WTC11 (cell line): ENCODE results near the gene STK32B. TPM values are rescaled to one million over a fixed set of nuclear protein-coding genes. Genes with fewer than 3 reads are reported as not detected.

Source experiments
- ATAC-seq: fragments of 200-7000 bp; cut with Tn5 transposase; 2 replicates; pipeline ENCODE4 v1.10.0; 2021; ENCODE audit warnings: mild to moderate bottlenecking, moderate library complexity
- CTCF ChIA-PET: fragments of 300-600 bp; sonication (Branson Sonifier 250); formaldehyde crosslinking; loops from one replicate; lab custom pipeline; 2021; ENCODE audit warnings: antibody characterized with exemption; lab: Charles Lee
- POLR2A ChIA-PET: fragments of 350-600 bp; sonication (Branson Sonifier 250); formaldehyde crosslinking; loops from one replicate; lab custom pipeline; 2021; ENCODE audit warnings: antibody characterized with exemption; lab: Charles Lee
- DNase-seq: peaks from one replicate; pipeline ENCODE4 v3.0.0; 2021; ENCODE audit warnings: low spot score
- H3K27ac Mint-ChIP-seq: 2 replicates; pipeline ENCODE4 v1.8.0; 2021; ENCODE audit warnings: mixed read lengths
- H3K27me3 Mint-ChIP-seq: 2 replicates; pipeline ENCODE4 v1.8.0; 2021; ENCODE audit warnings: low read depth, mild to moderate bottlenecking, moderate library complexity, mixed read lengths
- H3K36me3 Mint-ChIP-seq: 2 replicates; pipeline ENCODE4 v1.8.0; 2021; ENCODE audit warnings: mixed read lengths
- H3K4me1 Mint-ChIP-seq: 2 replicates; pipeline ENCODE4 v1.8.0; 2022; ENCODE audit warnings: mixed read lengths
- H3K4me3 Mint-ChIP-seq: 2 replicates; pipeline ENCODE4 v1.8.0; 2021; ENCODE audit warnings: mild to moderate bottlenecking, moderate library complexity, mixed read lengths
- H3K9me3 Mint-ChIP-seq: 2 replicates; pipeline ENCODE4 v1.8.0; 2021; ENCODE audit warnings: mixed read lengths
- ATF6 ChIP-seq: sonication (generic); formaldehyde crosslinking; IDR thresholded peaks from 2 replicates; pipeline ENCODE4 v1.8.1; 2023; ENCODE audit warnings: mild to moderate bottlenecking, missing genetic modification reagents
- CDX4 ChIP-seq: fragments of 250-450 bp; sonication (Bioruptor Pico); IDR thresholded peaks from 2 replicates; pipeline ENCODE4 v1.9.0; 2021; ENCODE audit warnings: moderate library complexity, mild to moderate bottlenecking, inconsistent platforms, borderline replicate concordance
- CTCF ChIP-seq: fragments of 200-600 bp; IDR thresholded peaks from 2 replicates; pipeline ENCODE4 v1.8.0; 2022; ENCODE audit warnings: antibody characterized with exemption
- ERG ChIP-seq: fragments of 250-450 bp; sonication (Bioruptor Pico); IDR thresholded peaks from 2 replicates; pipeline ENCODE4 v1.8.0; 2021; ENCODE audit warnings: mild to moderate bottlenecking
- HMGA2 ChIP-seq: fragments of 250-450 bp; sonication (Bioruptor Pico); IDR thresholded peaks from 2 replicates; pipeline ENCODE4 v1.4.0; 2021; ENCODE audit warnings: mild to moderate bottlenecking, moderate library complexity
- HMGXB4 ChIP-seq: sonication (generic); formaldehyde crosslinking; IDR thresholded peaks from 2 replicates; pipeline ENCODE4 v1.8.1; 2023; ENCODE audit warnings: mild to moderate bottlenecking, moderate library complexity, missing genetic modification reagents
- IRF1 ChIP-seq: sonication (generic); formaldehyde crosslinking; IDR thresholded peaks from 2 replicates; pipeline ENCODE4 v1.8.0; 2023; ENCODE audit warnings: missing genetic modification reagents
- JAZF1 ChIP-seq: fragments of 250-450 bp; sonication (Bioruptor Pico); IDR thresholded peaks from 2 replicates; pipeline ENCODE4 v1.9.0; 2021; ENCODE audit warnings: moderate library complexity, mild to moderate bottlenecking, inconsistent platforms
- JUN ChIP-seq: sonication (generic); formaldehyde crosslinking; IDR thresholded peaks from 2 replicates; pipeline ENCODE4 v1.8.0; 2023; ENCODE audit warnings: mild to moderate bottlenecking, missing genetic modification reagents
- MXD4 ChIP-seq: fragments of 250-450 bp; sonication (Bioruptor Pico); IDR thresholded peaks from 2 replicates; pipeline ENCODE4 v1.8.0; 2021; ENCODE audit warnings: mild to moderate bottlenecking, moderate library complexity, borderline replicate concordance
- NR2C2 ChIP-seq: sonication (generic); formaldehyde crosslinking; IDR thresholded peaks from 2 replicates; pipeline ENCODE4 v1.8.0; 2022; ENCODE audit warnings: mild to moderate bottlenecking, missing genetic modification reagents
- PREB ChIP-seq: sonication (generic); formaldehyde crosslinking; IDR thresholded peaks from 2 replicates; pipeline ENCODE4 v1.8.1; 2022; ENCODE audit warnings: mild to moderate bottlenecking, missing genetic modification reagents, moderate library complexity, borderline replicate concordance
- RELA ChIP-seq: sonication (generic); formaldehyde crosslinking; IDR thresholded peaks from 2 replicates; pipeline ENCODE4 v1.8.1; 2022; ENCODE audit warnings: missing genetic modification reagents, mild to moderate bottlenecking, borderline replicate concordance
- SOX15 ChIP-seq: fragments of 250-450 bp; sonication (Bioruptor Pico); IDR thresholded peaks from 2 replicates; pipeline ENCODE4 v1.9.0; 2021; ENCODE audit warnings: mild to moderate bottlenecking
- STAT6 ChIP-seq: sonication (generic); formaldehyde crosslinking; conservative IDR thresholded peaks from 2 replicates; pipeline ENCODE4 v1.8.1; 2023; ENCODE audit warnings: mild to moderate bottlenecking, low read depth, missing genetic modification reagents, moderate library complexity
- ZBTB21 ChIP-seq: sonication (generic); formaldehyde crosslinking; IDR thresholded peaks from 2 replicates; pipeline ENCODE4 v1.8.1; 2023; ENCODE audit warnings: mild to moderate bottlenecking, missing genetic modification reagents, borderline replicate concordance
- ZNF263 ChIP-seq: sonication (generic); formaldehyde crosslinking; IDR thresholded peaks from 2 replicates; pipeline ENCODE4 v1.8.1; 2022; ENCODE audit warnings: low read depth, mild to moderate bottlenecking, moderate library complexity, missing genetic modification reagents
- ZNF281 ChIP-seq: sonication (generic); formaldehyde crosslinking; IDR thresholded peaks from 2 replicates; pipeline ENCODE4 v1.8.0; 2023; ENCODE audit warnings: mild to moderate bottlenecking, missing genetic modification reagents
- ZNF317 ChIP-seq: sonication (generic); formaldehyde crosslinking; IDR thresholded peaks from 2 replicates; pipeline ENCODE4 v1.8.1; 2023; ENCODE audit warnings: low read depth, mild to moderate bottlenecking, moderate library complexity, missing genetic modification reagents, borderline replicate concordance
- total RNA-seq: library from RNA; stranded (reverse); gene quantifications from 3 replicates; pipeline ENCODE4 v1.2.3, GENCODE V29; 2021

STK32B gene
- total RNA-seq, 1 experiment from 2014 or later = 1.9 TPM

- Mint-ChIP-seq H3K4me3 (no peak overlapping the region), H3K36me3 (no peaks in the 10 kb centered on the region), H3K4me1 (no peaks in the 10 kb centered on the region), H3K9me3 (no peaks in the 10 kb centered on the region), H3K27ac (no peak overlapping the region), H3K27me3 (peaks cover 6% of the 10 kb centered on the region; the same call in 1 of the 2 replicates)
- no peak for ATAC-seq
- CTCF ChIA-PET = interaction anchor here (1.3 kb wide), 1 partner anchor 142 kb away, joined by 7 read pairs; no protein-coding TSS in a partner anchor
- DNase-seq = no peak
- POLR2A ChIA-PET = no interaction called here
- TF ChIP-seq ZBTB21 (CRISPR knock-in tag) (no peak), CDX4 (CRISPR knock-in tag) (no peak), ATF6 (CRISPR knock-in tag) (no peak), NR2C2 (CRISPR knock-in tag) (no peak), MXD4 (CRISPR knock-in tag) (no peak), ZNF317 (CRISPR knock-in tag) (no peak), HMGA2 (CRISPR knock-in tag) (no peak), RELA (no peak), SOX15 (CRISPR knock-in tag) (no peak), STAT6 (no peak), HMGXB4 (CRISPR knock-in tag) (no peak), ZNF263 (CRISPR knock-in tag) (no peak), CTCF (no peak), IRF1 (CRISPR knock-in tag) (no peak)
These were observed 205.8 kb downstream of the STK32B start for GRCh38 chr4:5257086-5257485.

- Mint-ChIP-seq H3K27ac (no peak overlapping the region), H3K4me3 (no peak overlapping the region), H3K4me1 (no peaks in the 10 kb centered on the region), H3K36me3 (no peaks in the 10 kb centered on the region), H3K27me3 (0 out of 2 replicates have a peak, but pooled peaks cover 6% of the 10 kb centered on the region), H3K9me3 (no peaks in the 10 kb centered on the region)
- no peak for ATAC-seq
- no peak for DNase-seq
- CTCF ChIA-PET = no interaction called here
- POLR2A ChIA-PET = no interaction called here
- TF ChIP-seq JUN (CRISPR knock-in tag) (no peak), ERG (no peak), PREB (CRISPR knock-in tag) (no peak), JAZF1 (CRISPR knock-in tag) (no peak), ZNF281 (CRISPR knock-in tag) (no peak)
These were observed 208.2 kb downstream of the STK32B start for GRCh38 chr4:5259471-5259870.
